Measurements from ENCODE around the gene TMPRSS6.

The TMPRSS6 gene

GRCh38 chr22:37032134-37032534 lies 77.4 kb downstream of the TMPRSS6 start:
- H3K9me3 ChIP-seq, result no peaks in the 10 kb centered on the region
- H3K4me3 ChIP-seq (ENCODE audit: low read depth in 1 of 2, low read length in 1 of 2), result no peak overlapping the region
- TF ChIP-seq CTCF (IDR thresholded peaks at IDR 0.05), result no peak
- H3K4me1 ChIP-seq (ENCODE audit: control insufficient read depth in 1 of 2, insufficient read depth in 1 of 2, low read depth in 1 of 2, low read length in 1 of 2), result peaks cover 23% of the 10 kb centered on the region in 2 experiments
- H3K36me3 ChIP-seq, result peaks cover 36% of the 10 kb centered on the region
- peak overlapping the region; percentile 59 for H3K27ac ChIP-seq
- no peaks in the 10 kb centered on the region for H3K27me3 ChIP-seq

GRCh38 chr22:37030560-37031281 lies 78.8 kb downstream of the TMPRSS6 start:
- Histone ChIP-seq H3K4me3 (ENCODE audit: low read depth in 1 of 2, low read length in 1 of 2) (no peak overlapping the region), H3K27ac (no peak overlapping the region), H3K9me3 (no peaks in the 10 kb centered on the region), H3K36me3 (peaks cover 51% of the 10 kb centered on the region), H3K27me3 (no peaks in the 10 kb centered on the region), H3K4me1 (ENCODE audit: control insufficient read depth in 1 of 2, insufficient read depth in 1 of 2, low read depth in 1 of 2, low read length in 1 of 2) (peaks cover 23% of the 10 kb centered on the region in 2 experiments)
- no peak for TF ChIP-seq CTCF (IDR thresholded peaks at IDR 0.05)

GRCh38 chr22:37028692-37029674 lies 80.5 kb downstream of the TMPRSS6 start:
- no peak for TF ChIP-seq CTCF (IDR thresholded peaks at IDR 0.05)
- Histone ChIP-seq H3K4me1 (ENCODE audit: control insufficient read depth in 1 of 2, insufficient read depth in 1 of 2, low read depth in 1 of 2, low read length in 1 of 2) (peaks cover 23% of the 10 kb centered on the region in 2 experiments), H3K27me3 (no peaks in the 10 kb centered on the region), H3K27ac (no peak overlapping the region), H3K9me3 (no peaks in the 10 kb centered on the region), H3K4me3 (ENCODE audit: low read depth in 1 of 2, low read length in 1 of 2) (no peak overlapping the region), H3K36me3 (peaks cover 68% of the 10 kb centered on the region)

- Histone ChIP-seq H3K4me1 (ENCODE audit: control insufficient read depth in 1 of 2, insufficient read depth in 1 of 2, low read depth in 1 of 2, low read length in 1 of 2) (peaks cover 9 to 11% of the 10 kb centered on the region in 2 experiments), H3K27me3 (no peaks in the 10 kb centered on the region), H3K4me3 (ENCODE audit: low read depth in 1 of 2, low read length in 1 of 2) (no peak overlapping the region), H3K27ac (no peak overlapping the region), H3K9me3 (no peaks in the 10 kb centered on the region), H3K36me3 (peaks cover 68% of the 10 kb centered on the region)
- no peak for TF ChIP-seq CTCF (IDR thresholded peaks at IDR 0.05)
Observed at GRCh38 chr22:37027556-37027955, 82.0 kb downstream of the TMPRSS6 start.

GRCh38 chr22:37026325-37026724 lies 83.2 kb downstream of the TMPRSS6 start:
- no peak overlapping the region for H3K27ac ChIP-seq
- no peaks in the 10 kb centered on the region for H3K27me3 ChIP-seq
- peaks cover 68% of the 10 kb centered on the region for H3K36me3 ChIP-seq
- no peaks in the 10 kb centered on the region for H3K9me3 ChIP-seq
- peaks cover 0 to 6% of the 10 kb centered on the region in 2 experiments for H3K4me1 ChIP-seq (ENCODE audit: control insufficient read depth in 1 of 2, insufficient read depth in 1 of 2, low read depth in 1 of 2, low read length in 1 of 2)
- no peak overlapping the region for H3K4me3 ChIP-seq (ENCODE audit: low read depth in 1 of 2, low read length in 1 of 2)
- TF ChIP-seq CTCF (IDR thresholded peaks at IDR 0.05), result no peak
